Colonic mucosa (tissue), 4 donors: ENCODE data around the gene KIF3A. TPM values are rescaled to one million over a fixed set of nuclear protein-coding genes. Genes with fewer than 3 reads are reported as not detected.
A peak's percentile ranks its signal among the peaks of the same experiment; 100 is the strongest.

Experiments
- DNase-seq: peaks from one replicate; pipeline ENCODE4 v3.0.0-alpha.2; 2020
- H3K27ac ChIP-seq: fragments of 200-600 bp; one replicate; pipeline ENCODE4 v1.8.0; 2021
- H3K27me3 ChIP-seq: fragments of 200-600 bp; one replicate; pipeline ENCODE4 v1.8.0; 2021
- H3K36me3 ChIP-seq: fragments of 200-600 bp; one replicate; pipeline ENCODE4 v1.8.0; 2021
- H3K4me1 ChIP-seq: fragments of 200-600 bp; one replicate; pipeline ENCODE4 v1.8.0; 2021; ENCODE audit warnings: mild to moderate bottlenecking
- H3K4me3 ChIP-seq: fragments of 200-600 bp; one replicate; pipeline ENCODE4 v1.8.0; 2021
- H3K9ac ChIP-seq, 2 donors: one replicate each; pipeline ENCODE4 v1.7.0; 2013; ENCODE audit warnings: control low read depth in 2 of 2, low read depth in 2 of 2, low read length in 2 of 2
- H3K9me3 ChIP-seq: fragments of 200-600 bp; one replicate; pipeline ENCODE4 v1.8.0; 2021
- CTCF ChIP-seq: fragments of 200-600 bp; IDR thresholded peaks from one replicate; pipeline ENCODE4 v1.8.0; 2022; ENCODE audit warnings: antibody characterized with exemption, mild to moderate bottlenecking
- intact Hi-C: fragments of 100-400 bp; cut with DNase I; formaldehyde crosslinking; loops from one replicate; pipeline ENCODE4 v1.14.1; 2022
- total RNA-seq, 2 donors: library from RNA; stranded (reverse); fragmentation: NEBNext Ultra II Directional in 1 of 2; extraction: Animal tissue kit (Norgen Biotek cat#: 25700) in 1 of 2; gene quantifications; one replicate each; pipeline ENCODE4 v1.2.1, GENCODE V29; 2021
- donor health status: healthy.
- donor health status: DM: no; HTN: no; CAD: no.
- donor health status: DM: no; HTN: no; CAD: no.

KIF3A gene
- total RNA-seq, 2 donors from 2014 or later = 4.0 to 5.2 TPM

- intact Hi-C loops = no loop called here
- Histone ChIP-seq H3K4me1 (no peaks in the 10 kb centered on the region), H3K9ac (no peak overlapping the region), H3K4me3 (no peak overlapping the region), H3K27ac (no peak overlapping the region), H3K27me3 (no peaks in the 10 kb centered on the region), H3K36me3 (no peaks in the 10 kb centered on the region), H3K9me3 (no peaks in the 10 kb centered on the region)
- DNase-seq = no peak
- no peak for TF ChIP-seq CTCF
Observed at GRCh38 chr5:132742158-132742557, 4.8 kb upstream of the KIF3A start.

GRCh38 chr5:132739232-132739631, 1.9 kb upstream of the KIF3A start:
- intact Hi-C loops = no loop called here
- H3K36me3 ChIP-seq = no peaks in the 10 kb centered on the region
- no peaks in the 10 kb centered on the region for H3K9me3 ChIP-seq
- no peak overlapping the region for H3K4me3 ChIP-seq
- no peak overlapping the region for H3K27ac ChIP-seq
- H3K9ac ChIP-seq = no peak overlapping the region
- DNase-seq = no peak
- no peak for TF ChIP-seq CTCF
- no peaks in the 10 kb centered on the region for H3K4me1 ChIP-seq
- H3K27me3 ChIP-seq = no peaks in the 10 kb centered on the region

GRCh38 chr5:132737982-132738681, 786 bp upstream of the KIF3A start:
- H3K4me3 ChIP-seq = peak overlapping the region; percentile 96
- H3K9ac ChIP-seq = peak overlapping the region in 1 of 2 donors; percentile 46
- TF ChIP-seq CTCF = no peak
- H3K27me3 ChIP-seq = no peaks in the 10 kb centered on the region
- no peak for DNase-seq
- no peaks in the 10 kb centered on the region for H3K9me3 ChIP-seq
- intact Hi-C loops = no loop called here
- H3K27ac ChIP-seq = no peak overlapping the region
- H3K36me3 ChIP-seq = no peaks in the 10 kb centered on the region
- no peaks in the 10 kb centered on the region for H3K4me1 ChIP-seq

- H3K9ac ChIP-seq = no peak overlapping the region
- TF ChIP-seq CTCF = no peak
- H3K27me3 ChIP-seq = no peaks in the 10 kb centered on the region
- H3K36me3 ChIP-seq = no peaks in the 10 kb centered on the region
- H3K9me3 ChIP-seq = no peaks in the 10 kb centered on the region
- intact Hi-C loops = no loop called here
- no peak overlapping the region for H3K27ac ChIP-seq
- no peaks in the 10 kb centered on the region for H3K4me1 ChIP-seq
- no peak overlapping the region for H3K4me3 ChIP-seq
- DNase-seq = no peak
Observed at GRCh38 chr5:132734687-132735086, 2.7 kb downstream of the KIF3A start.

- Histone ChIP-seq H3K4me3 (no peak overlapping the region), H3K9ac (no peak overlapping the region), H3K27me3 (no peaks in the 10 kb centered on the region), H3K4me1 (no peaks in the 10 kb centered on the region), H3K9me3 (no peaks in the 10 kb centered on the region), H3K36me3 (no peaks in the 10 kb centered on the region), H3K27ac (no peak overlapping the region)
- TF ChIP-seq CTCF = no peak
- intact Hi-C loops = no loop called here
- no peak for DNase-seq
Observed at GRCh38 chr5:132733499-132734148, 3.7 kb downstream of the KIF3A start.
